ENCODE data around the gene ZNF587.
"Not testable (repeated sequence)": the region's sequence is repeated elsewhere in the genome, so short reads cannot be mapped to it uniquely, and the experiment has no call there.

GRCh38 chr19:57821095-57821494, 28.6 kb upstream of the ZNF587 start:
- not testable (repeated sequence) for TF ChIP-seq POLR2AphosphoS5 (IDR thresholded peaks at IDR 0.05); CTCF (IDR thresholded peaks at IDR 0.05); POLR2A (IDR thresholded peaks at IDR 0.05); EP300 (IDR thresholded peaks at IDR 0.05; ENCODE audit: low read depth)
